ENCODE results near the gene GNAS-AS1. TPM values are rescaled to one million over a fixed set of nuclear protein-coding genes. Genes with fewer than 3 reads are reported as not detected.
A peak's percentile ranks its signal among the peaks of the same experiment; 100 is the strongest.

Gene GNAS-AS1
- total RNA-seq, 3 donors from 2014 or later, result 0.48 to 1.5 (median 0.98) TPM

- H3K27ac ChIP-seq, result peak overlapping the region; percentile 31 to 69
- H3K9me3 ChIP-seq, result no peaks in the 10 kb centered on the region
- DNase-seq (ENCODE audit: low spot score in 2 of 2), result peak; percentile 76 to 88
- peak overlapping the region in 2 of 3 donors; percentile 43 to 64 for H3K4me3 ChIP-seq
- intact Hi-C loops (cut with DNase I; ENCODE audit: low total_unique reads), result no loop called here
- TF ChIP-seq, protein P1, sequence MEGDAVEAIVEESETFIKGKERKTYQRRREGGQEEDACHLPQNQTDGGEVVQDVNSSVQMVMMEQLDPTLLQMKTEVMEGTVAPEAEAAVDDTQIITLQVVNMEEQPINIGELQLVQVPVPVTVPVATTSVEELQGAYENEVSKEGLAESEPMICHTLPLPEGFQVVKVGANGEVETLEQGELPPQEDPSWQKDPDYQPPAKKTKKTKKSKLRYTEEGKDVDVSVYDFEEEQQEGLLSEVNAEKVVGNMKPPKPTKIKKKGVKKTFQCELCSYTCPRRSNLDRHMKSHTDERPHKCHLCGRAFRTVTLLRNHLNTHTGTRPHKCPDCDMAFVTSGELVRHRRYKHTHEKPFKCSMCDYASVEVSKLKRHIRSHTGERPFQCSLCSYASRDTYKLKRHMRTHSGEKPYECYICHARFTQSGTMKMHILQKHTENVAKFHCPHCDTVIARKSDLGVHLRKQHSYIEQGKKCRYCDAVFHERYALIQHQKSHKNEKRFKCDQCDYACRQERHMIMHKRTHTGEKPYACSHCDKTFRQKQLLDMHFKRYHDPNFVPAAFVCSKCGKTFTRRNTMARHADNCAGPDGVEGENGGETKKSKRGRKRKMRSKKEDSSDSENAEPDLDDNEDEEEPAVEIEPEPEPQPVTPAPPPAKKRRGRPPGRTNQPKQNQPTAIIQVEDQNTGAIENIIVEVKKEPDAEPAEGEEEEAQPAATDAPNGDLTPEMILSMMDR (IDR thresholded peaks at IDR 0.05), result no peak
- no peak for TF ChIP-seq POLR2AphosphoS5 (IDR thresholded peaks at IDR 0.05)
- no peak for TF ChIP-seq POLR2A (IDR thresholded peaks at IDR 0.05)
- peaks cover 4 to 7% of the 10 kb centered on the region in 2 donors for H3K27me3 ChIP-seq
- no peaks in the 10 kb centered on the region for H3K36me3 ChIP-seq
- peaks cover 6 to 9% of the 10 kb centered on the region in 2 donors for H3K4me1 ChIP-seq
These were observed 5.0 kb upstream of the GNAS-AS1 start for GRCh38 chr20:58855506-58856389.

DNA sequence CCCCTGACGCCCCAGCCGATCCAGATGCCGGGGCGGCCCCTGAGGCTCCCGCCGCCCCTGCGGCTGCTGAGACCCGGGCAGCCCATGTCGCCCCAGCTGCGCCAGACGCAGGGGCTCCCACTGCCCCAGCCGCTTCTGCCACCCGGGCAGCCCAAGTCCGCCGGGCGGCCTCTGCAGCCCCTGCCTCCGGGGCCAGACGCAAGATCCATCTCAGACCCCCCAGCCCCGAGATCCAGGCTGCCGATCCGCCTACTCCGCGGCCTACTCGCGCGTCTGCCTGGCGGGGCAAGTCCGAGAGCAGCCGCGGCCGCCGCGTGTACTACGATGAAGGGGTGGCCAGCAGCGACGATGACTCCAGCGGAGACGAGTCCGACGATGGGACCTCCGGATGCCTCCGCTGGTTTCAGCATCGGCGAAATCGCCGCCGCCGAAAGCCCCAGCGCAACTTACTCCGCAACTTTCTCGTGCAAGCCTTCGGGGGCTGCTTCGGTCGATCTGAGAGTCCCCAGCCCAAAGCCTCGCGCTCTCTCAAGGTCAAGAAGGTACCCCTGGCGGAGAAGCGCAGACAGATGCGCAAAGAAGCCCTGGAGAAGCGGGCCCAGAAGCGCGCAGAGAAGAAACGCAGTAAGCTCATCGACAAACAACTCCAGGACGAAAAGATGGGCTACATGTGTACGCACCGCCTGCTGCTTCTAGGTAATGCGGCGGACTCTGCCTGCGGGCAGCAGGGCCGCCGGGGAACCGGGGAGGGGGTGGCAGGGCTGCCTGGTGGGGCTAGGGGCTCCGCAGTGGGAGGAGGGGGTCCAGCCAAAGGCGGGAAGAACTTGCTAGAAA, 4.2 kb upstream of the GNAS-AS1 start:
- Histone ChIP-seq H3K27me3 (peaks cover 4 to 7% of the 10 kb centered on the region in 2 donors), H3K9me3 (no peaks in the 10 kb centered on the region), H3K27ac (no peak overlapping the region), H3K36me3 (no peaks in the 10 kb centered on the region), H3K4me3 (peak overlapping the region; percentile 24 to 64 (median 43)), H3K4me1 (peaks cover 6 to 9% of the 10 kb centered on the region in 2 donors)
- no peak for DNase-seq (ENCODE audit: low spot score in 2 of 2)
- TF ChIP-seq POLR2AphosphoS5 (IDR thresholded peaks at IDR 0.05) (no peak), POLR2A (IDR thresholded peaks at IDR 0.05) (no peak)
- TF ChIP-seq, protein P1 (IDR thresholded peaks at IDR 0.05), result no peak
- intact Hi-C loops (cut with DNase I; ENCODE audit: low total_unique reads), result no loop called here

- intact Hi-C loops (cut with DNase I; ENCODE audit: low total_unique reads), result no loop called here
- Histone ChIP-seq H3K4me3 (peak overlapping the region; percentile 24 to 64 (median 43)), H3K27me3 (peaks cover 4 to 7% of the 10 kb centered on the region in 2 donors), H3K36me3 (no peaks in the 10 kb centered on the region), H3K27ac (no peak overlapping the region), H3K4me1 (peaks cover 6 to 9% of the 10 kb centered on the region in 2 donors), H3K9me3 (no peaks in the 10 kb centered on the region)
- no peak for DNase-seq (ENCODE audit: low spot score in 2 of 2)
- TF ChIP-seq, protein P1 (IDR thresholded peaks at IDR 0.05), result no peak
- TF ChIP-seq POLR2A (IDR thresholded peaks at IDR 0.05) (no peak), POLR2AphosphoS5 (IDR thresholded peaks at IDR 0.05) (no peak)
These were observed 3.4 kb upstream of the GNAS-AS1 start for GRCh38 chr20:58853976-58854637.

GRCh38 chr20:58853466-58853865, 2.8 kb upstream of the GNAS-AS1 start:
- H3K27ac ChIP-seq, result no peak overlapping the region
- no peaks in the 10 kb centered on the region for H3K36me3 ChIP-seq
- peaks cover 6 to 9% of the 10 kb centered on the region in 2 donors for H3K4me1 ChIP-seq
- no peak for DNase-seq (ENCODE audit: low spot score in 2 of 2)
- intact Hi-C loops (cut with DNase I; ENCODE audit: low total_unique reads), result no loop called here
- H3K9me3 ChIP-seq, result no peaks in the 10 kb centered on the region
- TF ChIP-seq, protein P1 (IDR thresholded peaks at IDR 0.05), result no peak
- TF ChIP-seq POLR2A (IDR thresholded peaks at IDR 0.05), result no peak
- TF ChIP-seq POLR2AphosphoS5 (IDR thresholded peaks at IDR 0.05), result no peak
- H3K4me3 ChIP-seq, result no peak overlapping the region
- peaks cover 4 to 7% of the 10 kb centered on the region in 2 donors for H3K27me3 ChIP-seq
